Sigmoid colon (tissue), 7 donors: ENCODE results near the gene QRICH1. TPM values are rescaled to one million over a fixed set of nuclear protein-coding genes. Genes with fewer than 3 reads are reported as not detected.
A peak's percentile ranks its signal among the peaks of the same experiment; 100 is the strongest.

Experiments used
- DNase-seq: peaks from one replicate; pipeline ENCODE4 v3.0.0-alpha.2; 2019
- H3K27ac ChIP-seq, 4 donors: fragments of 200-600 bp; sonication (generic); one replicate each; pipeline ENCODE4 v1.5.1; 2016 to 2019; ENCODE audit warnings: mild to moderate bottlenecking in 1 of 4
- H3K27me3 ChIP-seq, 3 donors: fragments of 200-600 bp; sonication (generic); one replicate each; pipeline ENCODE4 v1.5.1; 2019; ENCODE audit warnings: mild to moderate bottlenecking in 1 of 3
- H3K36me3 ChIP-seq, 4 donors: fragments of 200-600 bp; sonication (generic); one replicate each; pipeline ENCODE4 v1.5.1; 2016 to 2019
- H3K4me1 ChIP-seq, 4 donors: fragments of 200-600 bp; sonication (generic); one replicate each; pipeline ENCODE4 v1.5.1; 2017 to 2019
- H3K4me3 ChIP-seq, 4 donors: fragments of 200-600 bp; sonication (generic); one replicate each; pipeline ENCODE4 v1.5.1; 2017 to 2019; ENCODE audit warnings: mild to moderate bottlenecking in 2 of 4, moderate library complexity in 1 of 4
- H3K9me3 ChIP-seq, 4 donors: fragments of 200-600 bp in 3 of 4; sonication (generic) in 3 of 4; one replicate each; pipeline versions ENCODE4 v1.5.1 to v1.6.1; 2013 to 2019
- EP300 ChIP-seq, 4 donors: sonication (generic); formaldehyde crosslinking; IDR thresholded peaks; one replicate each; pipeline ENCODE4 v1.6.1; 2017; ENCODE audit warnings: antibody characterized with exemption in 4 of 4
- POLR2A ChIP-seq, 2 donors: fragments of 450-650 bp; IDR thresholded peaks; one replicate each; pipeline ENCODE4 v1.6.1; 2016; ENCODE audit warnings: antibody characterized with exemption in 2 of 2, mild to moderate bottlenecking in 2 of 2, moderate library complexity in 2 of 2
- POLR2AphosphoS5 ChIP-seq, 4 donors: sonication (generic); formaldehyde crosslinking; IDR thresholded peaks; one replicate each; pipeline ENCODE4 v1.6.1; 2017; ENCODE audit warnings: antibody characterized with exemption in 4 of 4
- WGBS, 2 donors: extraction: QIAGEN DNeasy Blood & Tissue Kit; methylation state at CpG; one replicate each; pipeline ENCODE4 v1.1.7; 2013; 5-methylcytosine and 5-hydroxymethylcytosine counted together
- intact Hi-C: fragments of 100-400 bp; cut with DNase I; formaldehyde crosslinking; loops from one replicate; pipeline ENCODE4 v1.15.1; 2023
- polyA plus RNA-seq, 3 donors: library from polyadenylated mRNA; stranded (reverse); fragments of 200-250 nt; gene quantifications; one replicate each; pipeline ENCODE4 v1.2.3, GENCODE V29; 2013
- total RNA-seq, 4 donors: library from RNA; depleted of rRNA; stranded (reverse); fragments of >200 nt; gene quantifications; one replicate each; pipeline ENCODE4 v1.1.0, GENCODE V29; 2016
- TF ChIP-seq, protein P1 (sequence below), 4 experiments: fragments of 450-650 bp in 3 of 4; fragments of 200-600 bp in 1 of 4; IDR thresholded peaks; one replicate each; pipeline ENCODE4 v1.5.1; 2016 to 2019; ENCODE audit warnings: antibody characterized with exemption in 4 of 4, mild to moderate bottlenecking in 3 of 4, moderate library complexity in 2 of 4
- donor health status: healthy with polysubstance abuse.
- donor health status: Bipolar disorder and iron deficiency.
- donor health status: healthy.

The QRICH1 gene
- total and polyA plus RNA-seq, 7 donors: 16.8 to 255 (median 68.4) TPM

DNA sequence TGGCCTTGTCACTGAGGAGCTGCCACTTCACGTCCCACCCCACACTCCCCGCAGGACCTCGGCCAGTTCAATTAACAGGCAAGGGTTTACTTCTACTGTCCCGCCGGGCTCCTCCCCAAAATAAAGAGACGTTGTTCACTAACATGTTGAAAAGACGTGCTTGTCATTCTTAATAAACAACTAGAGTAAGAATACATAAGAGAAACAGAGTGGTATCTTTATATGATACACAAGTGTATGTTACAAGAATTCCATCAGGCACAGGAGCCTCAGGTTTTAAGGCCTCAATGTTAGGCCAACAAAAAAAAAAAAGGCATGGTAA is 64.3 kb downstream of the QRICH1 start:
- intact Hi-C loops: loop anchor here (2.0 kb wide), 1 partner anchor 41 kb away; no protein-coding TSS in a partner anchor
- no peaks in the 10 kb centered on the region for H3K27me3 ChIP-seq
- H3K36me3 ChIP-seq: peaks cover 14 to 71% (median 39%) of the 10 kb centered on the region in 4 donors
- 1 to 3% methylated on average over 7 of the region's 7 CpGs for WGBS, 2 donors
- TF ChIP-seq, protein P1, sequence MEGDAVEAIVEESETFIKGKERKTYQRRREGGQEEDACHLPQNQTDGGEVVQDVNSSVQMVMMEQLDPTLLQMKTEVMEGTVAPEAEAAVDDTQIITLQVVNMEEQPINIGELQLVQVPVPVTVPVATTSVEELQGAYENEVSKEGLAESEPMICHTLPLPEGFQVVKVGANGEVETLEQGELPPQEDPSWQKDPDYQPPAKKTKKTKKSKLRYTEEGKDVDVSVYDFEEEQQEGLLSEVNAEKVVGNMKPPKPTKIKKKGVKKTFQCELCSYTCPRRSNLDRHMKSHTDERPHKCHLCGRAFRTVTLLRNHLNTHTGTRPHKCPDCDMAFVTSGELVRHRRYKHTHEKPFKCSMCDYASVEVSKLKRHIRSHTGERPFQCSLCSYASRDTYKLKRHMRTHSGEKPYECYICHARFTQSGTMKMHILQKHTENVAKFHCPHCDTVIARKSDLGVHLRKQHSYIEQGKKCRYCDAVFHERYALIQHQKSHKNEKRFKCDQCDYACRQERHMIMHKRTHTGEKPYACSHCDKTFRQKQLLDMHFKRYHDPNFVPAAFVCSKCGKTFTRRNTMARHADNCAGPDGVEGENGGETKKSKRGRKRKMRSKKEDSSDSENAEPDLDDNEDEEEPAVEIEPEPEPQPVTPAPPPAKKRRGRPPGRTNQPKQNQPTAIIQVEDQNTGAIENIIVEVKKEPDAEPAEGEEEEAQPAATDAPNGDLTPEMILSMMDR (IDR thresholded peaks at IDR 0.05): no peak
- TF ChIP-seq POLR2A (IDR thresholded peaks at IDR 0.05): no peak
- TF ChIP-seq POLR2AphosphoS5 (IDR thresholded peaks at IDR 0.05): no peak
- TF ChIP-seq EP300 (IDR thresholded peaks at IDR 0.05): no peak
- no peaks in the 10 kb centered on the region for H3K9me3 ChIP-seq
- peak overlapping the region; percentile 71 to 80 (median 78) for H3K4me3 ChIP-seq
- H3K27ac ChIP-seq: peak overlapping the region; percentile 94 to 98 (median 94)
- H3K4me1 ChIP-seq: peaks cover 0 to 35% (median 20%) of the 10 kb centered on the region in 4 donors
- no peak for DNase-seq

DNA sequence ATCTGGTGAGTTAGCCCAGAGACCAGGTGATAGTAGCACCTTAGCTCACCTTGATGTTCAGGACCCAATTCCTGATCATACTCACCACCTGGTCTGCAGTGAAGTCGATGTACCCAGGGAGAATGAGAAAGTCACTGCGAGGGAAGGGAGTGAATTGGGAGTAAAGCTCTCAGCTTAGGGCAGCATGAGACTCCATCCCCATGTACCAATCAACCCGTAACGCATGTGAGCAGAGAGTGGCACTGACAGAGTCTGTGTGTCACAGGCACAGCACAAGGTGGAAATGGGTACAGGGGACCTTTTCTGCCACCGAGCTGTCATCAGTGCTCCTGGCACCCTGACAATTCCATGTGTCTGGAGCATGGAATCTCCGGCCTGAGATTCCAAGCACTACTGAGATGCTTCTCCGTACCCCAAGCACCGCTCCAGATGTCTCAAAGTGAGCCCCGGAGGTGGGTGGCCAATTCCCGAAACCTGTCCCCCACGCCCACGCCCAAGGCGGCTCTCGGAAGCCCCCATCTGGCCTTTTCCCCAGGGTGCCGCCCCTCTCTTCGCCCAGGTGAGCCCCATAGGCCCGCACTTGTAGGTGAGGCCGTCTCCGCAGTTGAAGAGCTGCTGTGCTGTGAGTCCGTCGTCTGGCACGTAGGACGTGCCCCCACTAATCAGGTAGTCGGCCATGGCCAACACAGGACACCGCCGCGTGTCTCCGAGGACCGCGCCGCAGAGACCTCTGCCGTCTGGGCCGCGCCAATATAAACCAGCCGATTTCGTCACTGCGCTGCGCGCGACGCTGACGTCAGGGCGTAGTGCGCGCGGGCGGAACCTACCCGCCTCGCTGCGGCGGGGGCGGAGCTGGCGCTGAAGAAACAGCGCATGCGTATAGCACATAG is 65.0 kb downstream of the QRICH1 start, which contains the start of gene IMPDH2:
TSS of gene IMPDH2 (minus strand) at position 726 of the 890 bp plus-strand sequence. CDS start at position 678, 48 bp downstream.
- Histone ChIP-seq H3K9me3 (no peaks in the 10 kb centered on the region), H3K27ac (peak within 1 kb of the TSS; percentile 94 to 98 (median 94)), H3K4me3 (peak within 1 kb of the TSS; percentile 71 to 80 (median 78)), H3K4me1 (peaks cover 0 to 35% (median 20%) of the 10 kb centered on the region in 4 donors), H3K27me3 (no peaks in the 10 kb centered on the region), H3K36me3 (peaks cover 18 to 71% (median 44%) of the 10 kb centered on the region in 4 donors)
- 1% methylated on average over 55 of the region's 55 CpGs for WGBS, 2 donors
- DNase-seq: peak; percentile 96
- intact Hi-C loops: loop anchor here (2.0 kb wide), 1 partner anchor 40 kb away; no protein-coding TSS in a partner anchor
- TF ChIP-seq, protein P1 (IDR thresholded peaks at IDR 0.05): no peak
- TF ChIP-seq POLR2AphosphoS5 (IDR thresholded peaks at IDR 0.05) (peak; percentile 99), POLR2A (IDR thresholded peaks at IDR 0.05) (peak; percentile 97 to 98), EP300 (IDR thresholded peaks at IDR 0.05) (peak in 1 of 4 donors; percentile 72)

DNA sequence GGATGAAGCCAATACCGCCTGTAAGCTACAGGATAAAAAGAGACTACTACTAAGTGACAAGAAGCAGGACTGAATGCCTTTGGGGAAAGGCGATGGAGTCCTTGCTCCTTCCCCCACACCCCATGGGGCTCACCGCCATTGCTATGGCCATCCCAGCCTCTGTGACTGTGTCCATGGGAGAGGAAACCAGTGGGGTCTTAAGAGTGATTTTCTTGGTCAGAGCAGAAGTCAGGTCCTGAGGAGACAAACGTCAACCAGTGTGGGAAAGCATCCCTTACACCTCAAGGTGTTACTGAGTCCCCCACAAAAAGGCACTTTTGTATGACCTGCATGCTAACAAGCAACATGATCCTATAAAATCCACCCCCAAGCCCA is 65.6 kb downstream of the QRICH1 start:
- Histone ChIP-seq H3K4me3 (peak overlapping the region in 3 of 4 donors; percentile 71 to 78 (median 77)), H3K36me3 (peaks cover 18 to 72% (median 46%) of the 10 kb centered on the region in 4 donors), H3K4me1 (peaks cover 0 to 40% (median 23%) of the 10 kb centered on the region in 4 donors), H3K27ac (peak overlapping the region; percentile 94 to 98 (median 94)), H3K27me3 (no peaks in the 10 kb centered on the region), H3K9me3 (no peaks in the 10 kb centered on the region)
- no peak for DNase-seq
- intact Hi-C loops: loop anchor here (2.0 kb wide), 1 partner anchor 39 kb away; no protein-coding TSS in a partner anchor
- TF ChIP-seq POLR2A (IDR thresholded peaks at IDR 0.05) (no peak), EP300 (IDR thresholded peaks at IDR 0.05) (no peak), POLR2AphosphoS5 (IDR thresholded peaks at IDR 0.05) (no peak)
- TF ChIP-seq, protein P1 (IDR thresholded peaks at IDR 0.05): no peak
- WGBS, 2 donors: 70 to 83% methylated on average over 4 of the region's 4 CpGs

DNA sequence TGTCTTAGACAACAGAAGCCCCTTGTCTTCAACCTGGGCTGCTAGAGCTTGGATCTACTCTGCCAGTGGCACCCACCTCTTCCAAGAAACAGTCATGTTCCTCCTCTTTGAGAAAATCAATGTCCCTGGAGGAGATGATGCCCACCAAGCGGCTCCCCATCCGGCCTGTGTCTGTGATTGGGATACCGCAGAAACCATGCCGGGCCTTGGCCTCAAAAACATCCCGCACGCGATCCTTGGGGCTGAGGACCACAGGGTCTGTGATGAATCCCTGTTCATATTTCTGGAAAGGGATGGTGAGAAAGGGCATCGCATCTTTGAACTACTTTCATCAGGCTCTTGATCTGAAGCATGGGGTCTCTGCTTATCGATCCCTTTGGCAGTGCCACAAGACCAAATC is 66.2 kb downstream of the QRICH1 start:
- intact Hi-C loops: loop anchor here (2.0 kb wide), 1 partner anchor 39 kb away; no protein-coding TSS in a partner anchor
- Histone ChIP-seq H3K36me3 (peaks cover 18 to 69% (median 41%) of the 10 kb centered on the region in 4 donors), H3K27me3 (no peaks in the 10 kb centered on the region), H3K9me3 (no peaks in the 10 kb centered on the region), H3K27ac (peak overlapping the region in 3 of 4 donors; percentile 94 to 98 (median 94)), H3K4me1 (peaks cover 0 to 43% (median 27%) of the 10 kb centered on the region in 4 donors), H3K4me3 (no peak overlapping the region)
- DNase-seq: no peak
- WGBS, 2 donors: 97% methylated on average over 9 of the region's 9 CpGs
- TF ChIP-seq, protein P1 (IDR thresholded peaks at IDR 0.05): no peak
- no peak for TF ChIP-seq POLR2A (IDR thresholded peaks at IDR 0.05)
- no peak for TF ChIP-seq POLR2AphosphoS5 (IDR thresholded peaks at IDR 0.05)
- TF ChIP-seq EP300 (IDR thresholded peaks at IDR 0.05): no peak
